IPS DF 4.7 (cell line): ENCODE measurements around the gene CTNNA2.

Experiments
- DNase-seq: peaks from one replicate; pipeline ENCODE4 v3.0.0-alpha.2; 2013; ENCODE audit warnings: low spot score; ENCODE audit errors: extremely low read depth

The CTNNA2 gene

DNA sequence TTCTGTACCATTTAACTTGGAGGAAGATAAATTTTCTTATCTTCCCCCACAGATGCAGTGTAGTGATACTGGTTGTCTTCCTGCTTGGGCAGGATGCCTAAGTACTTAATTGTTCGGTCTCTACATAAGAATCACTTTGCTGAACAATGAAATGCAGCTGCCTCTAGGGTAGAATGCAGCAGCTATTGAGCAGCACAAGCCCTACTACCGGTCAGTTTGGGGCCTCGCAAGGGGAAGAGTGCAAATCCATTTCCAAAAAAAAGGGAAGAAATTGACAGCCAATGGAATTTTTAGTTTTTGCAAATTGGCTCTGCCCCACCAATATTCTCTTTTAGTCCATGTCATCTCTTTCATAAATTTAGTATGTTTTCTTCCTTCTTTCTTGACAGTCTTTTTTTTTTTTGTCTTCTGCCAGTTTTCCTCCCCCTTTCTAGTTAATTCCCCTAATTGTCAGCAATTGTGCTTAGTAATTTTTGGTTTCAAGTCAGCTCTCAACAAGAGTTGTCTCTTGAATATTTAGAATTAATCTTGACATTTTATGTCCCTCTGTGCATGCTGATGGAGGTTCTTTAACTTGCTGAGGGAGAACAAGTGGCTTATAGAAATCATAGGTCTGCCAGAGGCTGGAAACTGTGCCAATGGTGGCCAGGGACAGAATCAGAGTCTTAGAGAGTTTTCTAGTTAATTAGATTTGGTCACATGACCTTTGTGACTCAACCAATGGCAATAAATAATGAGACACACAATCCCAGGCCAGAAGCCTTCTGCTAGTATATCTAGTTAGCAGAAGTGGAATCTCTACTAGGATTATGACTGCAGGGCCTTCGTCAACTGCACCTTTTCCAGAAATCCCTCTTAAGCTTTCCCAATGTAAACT, 270.0 kb downstream of the CTNNA2 start:
- DNase-seq, result peak; percentile 84

DNA sequence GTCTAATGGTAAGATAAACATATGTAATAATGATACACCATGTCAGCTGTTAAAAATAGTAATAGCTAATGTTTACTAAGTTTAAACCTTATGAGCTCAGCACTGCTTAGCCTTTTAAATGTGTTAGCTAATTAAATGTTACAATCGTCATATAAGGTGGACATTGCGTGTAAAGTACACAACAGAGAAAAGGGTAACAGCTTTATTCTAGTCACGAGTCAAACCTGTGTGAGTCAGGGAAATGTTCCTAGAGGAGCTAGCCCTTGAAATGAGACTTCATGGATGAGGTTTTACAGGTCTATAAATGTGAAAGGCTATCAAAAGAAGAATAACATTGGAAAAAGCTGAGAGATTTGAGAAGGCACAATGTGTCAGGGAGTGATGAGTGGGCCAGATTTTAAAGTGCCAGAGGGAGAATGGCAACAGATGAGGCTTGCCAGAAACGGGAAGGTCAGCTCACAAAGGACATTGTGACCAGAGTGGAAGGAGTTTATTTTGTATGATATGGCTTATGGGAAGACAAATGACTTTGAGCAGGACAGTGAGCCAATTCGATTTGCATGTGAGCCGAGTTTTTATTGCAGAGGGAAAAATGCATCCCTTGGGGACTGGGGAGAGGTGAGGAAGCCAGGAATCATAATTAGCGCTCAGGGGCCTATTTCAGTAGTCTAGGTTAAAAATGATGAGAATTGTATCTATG, 276.3 kb downstream of the CTNNA2 start:
- no peak for DNase-seq

DNA sequence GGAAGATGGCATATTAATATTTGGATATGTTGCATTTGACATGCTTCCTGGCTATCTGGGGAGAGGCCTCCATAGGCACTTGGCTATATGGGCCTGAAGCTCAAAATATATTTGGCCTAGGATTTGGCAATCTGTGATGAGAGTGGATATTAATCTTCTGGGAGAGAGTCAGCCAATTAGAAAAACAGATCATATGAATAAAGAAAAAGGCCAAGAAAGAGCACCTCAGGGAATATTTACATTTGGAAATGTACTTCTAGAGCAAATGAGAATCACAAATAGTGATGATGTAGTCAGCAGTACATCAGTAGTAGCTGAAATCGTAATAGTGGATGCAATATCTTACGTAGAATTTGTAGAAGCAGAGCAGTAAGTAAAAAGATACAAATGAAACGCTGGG, 277.0 kb downstream of the CTNNA2 start:
- DNase-seq, result no peak

DNA sequence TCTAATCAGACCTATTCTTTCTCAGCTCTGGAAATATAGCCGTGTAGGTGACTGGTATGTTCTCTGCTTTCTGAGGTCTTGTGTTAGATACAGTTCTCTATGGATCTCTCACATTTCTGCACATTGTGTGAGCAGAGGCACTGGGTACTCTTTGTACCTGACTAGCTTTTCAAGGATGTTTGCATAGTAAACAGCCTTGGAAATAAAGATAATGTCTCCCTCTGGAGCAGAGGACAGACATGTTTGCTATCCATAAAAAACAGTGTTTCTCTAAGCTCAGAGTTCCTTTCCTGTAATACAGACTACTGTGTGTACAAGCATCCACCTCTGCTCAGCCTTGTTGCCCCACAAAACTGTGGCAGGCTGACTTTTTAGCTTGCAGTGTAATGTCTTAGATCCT, 279.2 kb downstream of the CTNNA2 start:
- DNase-seq, result no peak

DNA sequence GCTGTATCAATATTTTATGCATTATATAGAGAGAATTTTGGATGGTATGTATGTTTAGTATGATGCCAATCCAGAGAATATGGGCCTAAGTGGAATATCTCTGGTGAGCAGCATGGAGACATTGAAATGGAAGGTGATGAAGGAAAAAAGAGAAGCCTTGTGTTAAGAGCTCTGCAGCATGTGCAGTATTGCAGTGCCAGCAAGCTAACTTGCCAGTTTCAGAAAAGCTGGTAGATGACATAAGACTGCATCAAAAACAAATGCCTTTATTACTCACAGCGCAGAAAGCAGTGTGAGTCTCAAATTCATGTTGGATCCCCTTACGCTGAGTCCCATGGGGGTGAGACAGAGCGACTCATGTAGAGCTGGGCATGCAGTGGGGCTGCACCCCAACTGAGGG, 280.2 kb downstream of the CTNNA2 start:
- DNase-seq, result no peak

DNA sequence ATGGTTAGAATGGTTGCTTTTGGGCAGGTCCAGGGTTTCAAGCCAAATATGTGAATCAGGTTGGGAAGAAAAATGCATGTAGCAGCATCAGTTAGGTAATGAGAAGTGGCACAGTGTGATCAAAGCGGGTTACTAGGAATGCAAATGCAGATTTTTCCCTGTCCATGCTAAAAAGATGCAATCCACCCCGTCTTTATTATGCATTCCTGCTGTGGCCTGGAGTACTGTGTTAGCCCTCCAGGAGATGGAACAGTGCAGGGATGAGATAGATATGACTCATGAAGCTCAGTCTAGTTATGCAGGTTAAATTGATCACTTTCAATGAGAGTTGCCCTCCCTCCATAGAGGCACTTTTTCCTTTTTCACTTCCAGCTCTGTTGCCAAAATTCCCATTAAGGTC, 283.8 kb downstream of the CTNNA2 start:
- no peak for DNase-seq

DNA sequence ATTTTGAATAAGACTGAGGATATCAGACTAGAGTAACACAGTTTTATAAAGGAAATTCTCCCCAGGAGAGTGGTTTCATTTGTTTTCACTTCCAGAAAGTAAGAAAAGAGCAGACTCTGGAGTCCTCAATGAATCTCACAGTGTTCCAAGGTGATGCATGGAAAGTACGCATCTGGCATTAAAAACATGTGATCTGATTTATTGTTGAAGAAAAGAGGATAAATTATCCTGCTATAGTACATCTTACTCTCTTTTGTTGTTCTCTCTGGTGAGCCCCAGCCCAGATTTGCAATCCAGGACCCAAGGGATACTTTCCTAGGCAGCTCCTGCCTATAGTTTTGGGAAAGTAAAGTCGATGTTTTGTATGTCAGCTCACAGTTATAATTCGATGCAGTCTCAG, 285.9 kb downstream of the CTNNA2 start:
- no peak for DNase-seq

DNA sequence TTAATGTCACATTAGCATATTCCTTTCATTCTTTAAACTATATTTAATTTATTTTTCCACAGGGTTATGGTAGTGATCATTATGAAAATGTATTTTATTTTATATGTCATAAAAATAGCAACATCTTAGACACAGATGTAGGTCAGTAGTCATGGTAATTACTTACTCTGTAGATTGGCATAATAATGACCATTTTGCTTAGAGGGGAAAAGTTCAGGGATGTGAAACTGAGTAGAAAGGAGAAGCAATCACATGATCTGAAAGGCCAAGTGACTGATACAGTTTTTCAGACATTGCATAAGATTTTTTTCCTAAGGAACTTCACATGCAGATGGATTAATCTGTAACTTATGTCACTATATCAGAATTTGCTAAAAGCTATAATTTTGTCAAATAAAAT, 286.9 kb downstream of the CTNNA2 start:
- no peak for DNase-seq

DNA sequence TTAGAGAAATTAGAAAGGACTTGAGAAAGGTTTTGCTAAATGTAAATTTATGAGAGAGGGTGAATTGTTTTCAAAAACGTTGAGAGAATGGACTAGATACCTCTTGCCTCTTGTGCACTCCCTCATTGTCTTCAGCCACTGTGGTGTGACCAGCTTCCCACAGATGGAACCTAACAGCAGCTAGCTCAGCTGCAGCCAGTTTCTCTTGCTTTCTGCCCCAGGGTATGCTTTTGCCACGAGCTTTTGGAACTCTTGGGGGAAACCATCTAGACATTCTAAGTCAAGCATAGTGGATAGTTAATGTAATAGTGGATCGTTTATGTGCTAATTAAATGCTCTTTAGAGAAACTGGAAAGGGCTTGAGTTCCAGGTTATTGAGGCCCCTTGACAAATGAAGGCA, 288.2 kb downstream of the CTNNA2 start:
- DNase-seq, result no peak

DNA sequence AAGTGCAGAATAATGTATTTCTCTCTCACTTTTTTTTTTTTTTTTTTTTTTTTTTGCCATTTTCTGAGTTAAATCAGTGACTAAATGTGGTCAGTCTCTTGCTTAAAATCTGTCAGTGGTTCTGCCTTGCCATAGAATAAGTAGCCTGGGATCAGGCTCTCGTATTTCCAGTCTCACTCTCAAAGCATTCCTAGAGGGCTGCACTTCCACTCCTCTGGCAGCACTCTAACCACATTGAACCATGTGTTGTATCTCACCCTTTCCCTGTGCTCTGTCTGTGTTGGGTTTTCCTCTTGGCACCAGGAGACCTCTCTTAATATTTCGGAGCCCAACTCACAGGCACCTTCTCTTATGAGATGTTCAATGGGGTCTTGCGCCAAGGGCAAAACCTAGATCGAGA, 304.4 kb downstream of the CTNNA2 start:
- DNase-seq, result no peak

DNA sequence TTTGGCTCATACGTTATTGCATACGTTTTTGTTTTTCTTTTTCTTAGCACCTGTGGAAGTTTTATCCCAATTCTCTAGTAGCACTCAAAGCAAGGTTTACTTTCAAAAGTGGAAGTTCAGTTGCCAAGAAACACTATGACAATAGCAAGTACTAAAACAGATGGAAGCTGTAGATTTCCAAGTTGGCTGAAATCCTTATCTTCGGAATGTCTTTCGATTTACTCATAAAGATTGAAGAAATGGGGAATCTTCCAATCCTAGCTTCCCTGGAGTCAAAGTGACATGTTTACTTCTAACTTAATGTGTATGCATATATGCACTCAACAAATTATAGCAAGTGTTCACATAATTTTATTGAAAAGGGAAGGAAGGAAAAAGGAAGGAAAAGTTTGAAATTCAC, 307.4 kb downstream of the CTNNA2 start:
- DNase-seq, result no peak

DNA sequence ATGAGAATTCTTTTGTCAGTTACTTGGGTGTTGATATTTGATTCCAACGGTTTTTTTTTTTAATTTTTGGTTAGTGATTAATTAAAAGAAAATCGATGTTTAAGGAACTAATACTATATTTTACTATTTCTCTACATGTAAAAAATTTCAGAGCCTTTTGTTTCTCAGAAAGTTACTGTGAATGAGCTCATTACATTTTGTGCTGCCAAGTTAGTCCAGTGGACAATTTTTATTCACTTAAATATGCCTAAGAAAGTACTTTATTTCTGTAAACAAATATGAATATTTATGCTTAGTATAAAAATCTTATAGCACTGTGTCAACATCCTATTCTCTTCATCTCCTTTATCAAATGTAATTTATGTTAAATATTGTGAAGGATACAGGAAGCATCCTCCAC, 309.3 kb downstream of the CTNNA2 start:
- DNase-seq, result no peak

DNA sequence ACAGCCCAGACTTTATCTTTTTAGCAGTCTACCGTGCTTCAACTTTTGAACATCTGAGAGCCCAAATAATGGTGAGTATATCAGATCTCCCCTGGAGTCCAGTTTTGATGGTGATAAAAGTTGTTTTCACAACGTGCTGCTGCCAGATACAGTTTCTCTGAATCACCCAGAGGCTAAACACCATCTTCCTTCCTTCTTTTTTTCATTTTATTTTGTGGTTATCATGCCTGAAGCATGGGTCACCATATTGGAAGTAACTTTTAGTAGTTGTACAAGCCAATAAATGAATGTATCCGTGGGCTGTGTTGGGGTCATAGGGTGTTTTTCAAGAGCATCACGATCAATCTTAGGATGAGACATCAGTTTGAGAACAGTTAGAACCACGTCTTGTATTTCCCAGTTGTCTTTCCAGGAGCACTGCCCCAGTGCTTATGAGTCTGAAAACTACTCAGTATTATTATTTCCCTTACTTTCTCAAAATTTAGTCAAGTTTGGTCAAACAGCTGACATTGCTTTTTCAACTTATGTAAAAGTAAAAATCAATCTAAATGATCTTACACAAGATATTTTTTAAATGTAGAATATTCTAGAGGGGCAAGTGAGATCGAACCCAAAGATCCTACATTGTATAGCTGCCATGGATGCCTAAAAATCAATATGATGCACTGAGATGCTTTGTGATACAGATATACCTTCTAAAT, 311.4 kb downstream of the CTNNA2 start:
- DNase-seq, result no peak

DNA sequence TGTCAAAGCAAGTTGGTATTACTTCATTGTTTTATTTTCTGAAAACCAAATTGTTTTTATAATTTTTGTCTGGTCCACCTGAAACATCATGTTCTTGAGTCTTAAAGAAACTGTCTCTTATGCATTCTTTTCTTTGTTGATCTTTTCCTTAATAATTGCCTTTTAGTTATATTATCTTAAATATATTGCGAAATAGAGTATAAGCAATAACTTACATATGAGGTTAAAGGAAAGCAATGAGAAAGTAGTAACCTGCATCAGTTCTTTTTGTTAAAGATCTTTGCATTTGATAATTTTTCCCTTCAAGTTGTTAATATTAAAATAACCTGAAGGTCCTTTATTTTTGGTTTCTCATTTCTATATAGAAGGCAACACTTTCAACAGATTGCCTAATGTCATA, 315.0 kb downstream of the CTNNA2 start:
- no peak for DNase-seq

DNA sequence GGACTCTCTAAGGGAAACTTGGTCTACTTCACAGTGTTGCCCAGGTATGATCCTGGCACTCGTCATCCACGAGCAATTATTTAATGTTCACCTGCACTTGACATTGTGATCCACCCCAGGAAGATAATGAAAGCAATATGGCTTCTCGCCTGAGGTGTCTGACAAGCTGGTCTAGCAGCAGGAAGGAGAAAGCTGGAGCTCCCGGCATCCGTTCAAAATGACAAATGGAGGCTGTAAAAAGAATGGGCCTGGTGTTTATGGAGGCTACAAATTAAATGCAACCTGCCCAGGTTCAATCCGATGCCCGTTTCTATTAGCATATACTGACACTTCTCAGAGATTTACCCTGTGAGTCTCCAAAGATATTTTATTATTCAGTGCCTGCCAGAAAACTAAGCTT, 317.6 kb downstream of the CTNNA2 start:
- DNase-seq, result no peak

DNA sequence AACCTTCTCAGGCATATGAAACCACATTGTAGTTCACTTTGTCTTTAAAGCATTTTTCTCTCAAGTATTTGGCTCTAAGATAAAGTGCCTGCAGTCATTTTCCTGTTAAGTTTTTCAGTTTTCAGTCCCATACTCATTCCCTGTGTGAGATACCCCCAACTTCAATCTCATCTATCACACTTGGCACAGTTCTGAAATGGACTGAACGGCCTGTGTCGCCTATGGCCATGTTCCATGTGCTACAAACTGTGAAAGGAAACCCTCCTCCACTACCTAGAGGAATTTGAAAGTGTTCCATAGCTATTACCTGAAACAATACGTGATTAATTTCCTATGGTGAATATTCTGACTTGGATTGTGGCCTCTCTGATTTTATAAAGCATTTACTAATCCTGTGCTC, 319.1 kb downstream of the CTNNA2 start:
- DNase-seq, result no peak

DNA sequence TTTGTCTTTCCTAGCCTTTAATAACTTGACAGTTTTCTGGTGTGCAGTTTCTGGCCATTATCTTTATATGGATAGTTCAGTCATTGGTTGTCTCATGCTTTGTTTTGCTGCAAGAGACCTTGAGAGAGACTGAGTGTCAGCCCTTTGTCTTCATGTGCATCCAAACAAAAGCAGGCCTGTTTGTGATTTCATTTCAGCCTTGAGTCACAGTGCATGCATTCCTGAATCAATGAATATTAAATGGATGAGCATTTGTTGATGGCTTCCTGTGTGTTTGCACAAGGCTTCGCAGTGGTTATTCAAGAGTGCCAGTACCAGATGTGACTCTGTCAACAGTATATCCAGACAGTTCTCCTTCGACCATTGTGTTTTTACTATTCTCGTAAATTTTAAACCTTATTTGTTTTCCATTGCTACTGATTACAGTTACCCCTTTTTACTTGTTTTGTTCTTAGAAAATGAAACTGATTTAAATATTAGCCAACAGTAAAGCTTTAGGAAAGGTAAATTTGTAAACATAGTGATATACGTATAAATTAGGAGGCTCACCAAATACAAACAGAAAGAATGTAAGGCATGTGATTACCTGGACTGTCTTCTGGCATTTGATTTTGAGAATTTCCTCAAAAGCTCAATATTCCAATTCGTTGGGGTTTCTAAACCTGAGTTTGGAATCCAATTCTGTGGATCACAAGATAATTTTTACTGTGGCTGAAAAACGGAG, 319.8 kb downstream of the CTNNA2 start:
- peak; percentile 68 for DNase-seq

DNA sequence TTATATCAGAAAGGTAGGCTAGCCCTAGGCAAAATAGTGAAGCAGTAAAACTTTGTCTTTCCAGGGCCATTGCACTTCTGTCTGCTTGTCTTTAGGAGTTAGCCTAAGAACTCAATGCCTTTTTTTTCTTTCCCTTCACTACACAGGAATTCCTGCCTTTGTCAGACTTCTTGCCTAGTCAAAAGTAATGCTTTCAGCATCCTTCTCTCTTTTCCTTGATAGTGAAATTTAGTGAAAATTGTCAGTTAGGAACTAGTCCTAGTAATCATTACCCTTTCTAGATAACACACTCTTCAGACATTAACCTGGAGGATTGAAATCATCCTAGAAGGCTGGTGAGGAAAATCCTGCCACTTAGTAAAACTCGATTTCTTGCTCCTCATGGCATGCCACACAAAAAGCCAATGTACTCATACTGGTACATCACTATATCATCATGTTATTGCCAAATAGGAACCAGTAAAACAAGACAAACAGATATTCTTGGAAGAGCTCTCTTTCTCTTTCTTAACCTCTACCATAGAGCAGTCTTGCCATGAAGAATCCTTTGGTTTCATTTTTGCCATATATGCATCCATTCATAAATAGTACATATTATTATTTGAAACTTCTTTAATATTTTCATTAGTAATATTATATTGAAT, 320.5 kb downstream of the CTNNA2 start:
- DNase-seq, result no peak

DNA sequence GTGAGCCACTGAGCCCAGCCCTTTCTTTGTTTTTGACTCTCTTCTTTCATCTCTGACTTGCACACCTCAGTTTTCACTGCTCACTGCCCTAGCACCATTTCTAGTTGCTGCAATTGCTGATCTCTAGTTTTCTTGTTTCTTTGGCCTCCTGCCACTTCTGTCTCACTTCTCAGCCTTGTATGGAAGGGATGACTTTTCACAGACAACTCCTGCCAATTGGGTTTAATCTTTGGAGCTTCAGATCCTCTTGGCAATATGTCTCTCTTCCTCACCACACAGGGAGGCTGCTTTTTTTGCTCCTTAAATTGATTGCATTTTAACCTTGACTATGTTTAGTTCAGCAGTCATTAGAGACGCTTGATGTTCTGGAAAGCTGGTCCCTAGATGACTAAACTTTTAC, 323.1 kb downstream of the CTNNA2 start:
- DNase-seq, result no peak

DNA sequence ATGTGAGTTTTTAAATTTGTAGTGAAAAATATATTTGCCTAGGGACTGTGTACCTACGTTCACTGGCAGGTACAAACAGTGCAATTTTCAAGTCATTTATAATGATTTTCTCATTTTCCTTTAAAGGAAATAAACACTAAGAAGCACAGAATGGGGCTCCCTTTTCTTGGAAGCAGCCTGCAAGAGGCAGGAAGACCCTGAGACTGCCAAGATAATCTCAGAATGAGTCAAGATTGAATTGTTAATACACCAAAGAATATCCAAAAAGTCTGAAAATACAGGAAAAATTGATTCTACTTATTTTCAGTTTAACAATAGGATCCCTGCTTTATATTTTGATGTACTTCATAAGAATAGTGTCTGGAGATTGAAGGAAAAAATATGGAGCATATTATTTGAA, 331.2 kb downstream of the CTNNA2 start:
- no peak for DNase-seq

DNA sequence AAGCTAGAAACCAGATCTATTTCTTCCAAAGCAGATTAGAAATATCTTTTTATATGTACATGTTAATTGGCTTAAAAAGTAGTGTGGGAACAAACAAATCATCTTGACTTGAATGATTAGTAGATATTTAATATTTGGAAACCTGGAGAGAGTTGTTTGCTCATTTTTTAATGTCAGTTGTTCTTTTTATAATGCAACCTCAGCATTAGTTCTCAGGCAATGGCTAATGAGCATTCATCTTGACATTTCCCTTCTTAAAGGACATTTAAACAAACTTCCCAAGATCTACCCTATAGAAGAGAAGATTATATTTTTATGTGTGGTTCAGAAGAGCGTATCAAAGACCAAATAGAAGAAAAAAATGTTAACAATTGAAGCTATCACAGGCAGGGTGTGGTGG, 334.0 kb downstream of the CTNNA2 start:
- DNase-seq, result no peak
